Kidney (tissue), 14 donors: ENCODE data around the gene DNM2. TPM values are rescaled to one million over a fixed set of nuclear protein-coding genes. Genes with fewer than 3 reads are reported as not detected.

ENCODE experiments used
- DNase-seq, 5 donors: peaks; one replicate each; pipeline ENCODE4 v3.0.0-alpha.2; 2013 to 2020
- FAIRE-seq: peaks from 2 replicates; lab custom pipeline; 2012; peaks lifted over from hg19 to GRCh38; lab: Jason Lieb, UNC
- H3K27ac ChIP-seq, 2 donors: one replicate each; pipeline ENCODE4 v1.7.0; 2013; ENCODE audit warnings: low read depth in 2 of 2, low read length in 2 of 2, inconsistent platforms in 1 of 2
- H3K27me3 ChIP-seq: one replicate; pipeline ENCODE4 v1.7.1; 2013; ENCODE audit warnings: low read length, inconsistent platforms; ENCODE audit not compliant: control insufficient read depth, insufficient read depth
- H3K36me3 ChIP-seq, 3 donors: one replicate each; pipeline versions ENCODE4 v1.7.0 to v1.7.1; 2013; ENCODE audit warnings: low read length in 3 of 3, control low read depth in 1 of 3, inconsistent platforms in 1 of 3; ENCODE audit not compliant: insufficient read depth in 3 of 3, control insufficient read depth in 2 of 3
- H3K4me1 ChIP-seq, 3 donors: one replicate each; pipeline versions ENCODE4 v1.7.0 to v1.7.1; 2013; ENCODE audit warnings: low read length in 3 of 3, inconsistent platforms in 1 of 3, low read depth in 1 of 3; ENCODE audit not compliant: control insufficient read depth in 2 of 3, insufficient read depth in 2 of 3
- H3K4me3 ChIP-seq, 3 donors: one replicate each; pipeline versions ENCODE4 v1.7.0 to v1.8.1; 2013; ENCODE audit warnings: low read length in 3 of 3, control low read depth in 1 of 3, inconsistent platforms in 1 of 3
- H3K9ac ChIP-seq, 3 donors: one replicate each; pipeline versions ENCODE4 v1.7.0 to v1.7.1; 2013; ENCODE audit warnings: low read length in 3 of 3, control low read depth in 1 of 3, inconsistent platforms in 1 of 3
- H3K9me3 ChIP-seq, 3 donors: one replicate each; pipeline versions ENCODE4 v1.7.0 to v1.7.1; 2013; ENCODE audit warnings: low read length in 3 of 3, control low read depth in 1 of 3, inconsistent platforms in 1 of 3; ENCODE audit not compliant: control insufficient read depth in 2 of 3, insufficient read depth in 1 of 3
- CTCF ChIP-seq: IDR thresholded peaks from 3 replicates; pipeline ENCODE4 v1.5.1; 2012; ENCODE audit warnings: mild to moderate bottlenecking, moderate library complexity, borderline replicate concordance; ENCODE audit not compliant: insufficient read depth; ENCODE audit errors: extremely low read depth
- intact Hi-C: fragments of 100-400 bp; cut with DNase I; formaldehyde crosslinking; loops from one replicate; pipeline ENCODE4 v1.11.1; 2022
- polyA plus RNA-seq: library from polyadenylated mRNA; stranded (reverse); fragments of 350-450 nt; fragmentation: Illumina TruSeq; extraction: RNeasy Lipid Tissue Mini Kit (QIAGEN cat#74804); gene quantifications from one replicate; pipeline ENCODE4 v1.2.3, GENCODE V29; 2014; ENCODE audit warnings: low read depth, low replicate concordance; ENCODE audit not compliant: insufficient read depth
- total RNA-seq: library from RNA; stranded (reverse); fragmentation: NEBNext Ultra II Directional; extraction: Animal tissue kit (Norgen Biotek cat#: 25700); gene quantifications from one replicate; pipeline ENCODE4 v1.2.1, GENCODE V29; 2021
- donor health status: control.
- donor health status: control.
- donor health status: control.
- donor health status: control.
- donor health status: control.
- donor health status: DM: yes; HTN: yes; CAD: no.
- donor health status: Normal renal cell carcinoma (clear cell type).

The DNM2 gene
- total and polyA plus RNA-seq, 2 donors from 2014 or later, result 79.0 to 226 TPM

- DNase-seq (peak; percentile 99 to 100 (median 100)), FAIRE-seq (no peak)
- H3K4me3 ChIP-seq, result peak within 1 kb of the TSS; percentile 64 to 88 (median 80)
- intact Hi-C loops, result no loop called here
- TF ChIP-seq CTCF, result peak; percentile 96
- H3K9ac ChIP-seq, result peak within 1 kb of the TSS; percentile 65 to 77 (median 75)
- peaks cover 0 to 7% (median 0%) of the 10 kb centered on the region in 3 donors for H3K4me1 ChIP-seq
- H3K27me3 ChIP-seq, result no peaks in the 10 kb centered on the region
- H3K27ac ChIP-seq, result peak within 1 kb of the TSS in 1 of 2 donors; percentile 17
- no peaks in the 10 kb centered on the region for H3K36me3 ChIP-seq
- no peaks in the 10 kb centered on the region for H3K9me3 ChIP-seq
Observed at GRCh38 chr19:10870955-10871603, 153.2 kb downstream of the DNM2 start, which contains the start of gene CARM1. CARM1 (plus strand) TSS chr19:10871553; CDS start chr19:10871703, 150 bp downstream.

- H3K27me3 ChIP-seq, result no peaks in the 10 kb centered on the region
- peak overlapping the region; percentile 36 to 65 (median 63) for H3K9ac ChIP-seq
- DNase-seq, result peak; percentile 49 to 91 (median 70)
- intact Hi-C loops, result no loop called here
- peaks cover 0 to 9% (median 0%) of the 10 kb centered on the region in 3 donors for H3K4me1 ChIP-seq
- H3K9me3 ChIP-seq, result no peaks in the 10 kb centered on the region
- H3K27ac ChIP-seq, result peak overlapping the region in 1 of 2 donors; percentile 17
- no peaks in the 10 kb centered on the region for H3K36me3 ChIP-seq
- TF ChIP-seq CTCF, result no peak
- H3K4me3 ChIP-seq, result peak overlapping the region; percentile 60 to 68 (median 64)
- no peak for FAIRE-seq
Observed at GRCh38 chr19:10871711-10872545, 154.0 kb downstream of the DNM2 start.

- Histone ChIP-seq H3K9me3 (no peaks in the 10 kb centered on the region), H3K9ac (peak overlapping the region; percentile 36 to 65 (median 63)), H3K4me1 (peaks cover 0 to 9% (median 0%) of the 10 kb centered on the region in 3 donors), H3K27me3 (no peaks in the 10 kb centered on the region), H3K36me3 (no peaks in the 10 kb centered on the region), H3K27ac (peak overlapping the region in 1 of 2 donors; percentile 17), H3K4me3 (peak overlapping the region; percentile 60 to 68 (median 64))
- FAIRE-seq, result no peak
- peak in 1 of 5 donors; percentile 37 for DNase-seq
- intact Hi-C loops, result no loop called here
- no peak for TF ChIP-seq CTCF
Observed at GRCh38 chr19:10872546-10873107, 154.7 kb downstream of the DNM2 start.
